ENCODE results near the gene DUOX2.
"Not testable (repeated sequence)": the region's sequence is repeated elsewhere in the genome, so short reads cannot be mapped to it uniquely, and the experiment has no call there.

Gene DUOX2

DNA sequence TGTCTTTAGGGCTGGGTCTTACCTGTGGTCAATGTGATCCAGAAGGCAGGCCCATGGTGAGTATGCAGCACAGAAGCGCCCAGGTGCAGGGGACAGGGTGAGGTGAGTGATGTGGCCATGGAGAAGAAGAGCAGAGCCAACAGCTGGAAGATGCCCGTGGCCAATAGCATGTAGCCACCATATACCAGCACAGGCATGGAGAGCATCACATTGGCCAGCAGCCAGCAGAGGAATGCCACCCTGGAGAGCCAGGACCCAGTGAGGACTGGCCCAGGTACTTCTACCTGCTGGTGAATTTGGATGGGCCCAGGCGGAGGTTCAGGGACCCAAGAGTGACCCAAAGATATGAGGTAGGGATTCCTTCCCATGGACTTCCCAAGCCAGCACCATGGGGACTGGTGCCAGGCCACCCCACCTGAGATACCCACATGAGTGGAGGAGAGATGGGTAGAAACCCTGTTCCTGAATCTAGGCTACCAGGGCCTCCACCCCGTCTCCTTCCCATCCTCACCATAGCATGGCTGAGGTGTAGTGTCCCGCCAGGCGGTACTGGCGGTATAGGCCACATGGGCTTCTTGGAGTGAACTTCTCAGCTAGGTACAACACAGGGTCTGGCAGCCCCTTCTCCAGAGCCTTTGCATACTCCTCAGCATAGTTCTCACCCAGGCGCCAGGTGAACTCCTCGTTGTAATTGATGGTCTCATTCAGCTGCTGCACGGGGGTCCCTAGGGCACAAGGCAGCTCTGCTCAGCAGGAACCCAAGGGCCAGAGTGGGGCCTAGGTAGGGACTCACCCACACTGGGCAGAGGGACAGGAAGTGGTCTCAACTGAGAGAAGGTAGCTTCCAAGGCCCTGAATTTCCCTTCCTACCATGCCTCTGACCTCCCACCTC, 6.4 kb upstream of the DUOX2 start:
- no peak for DNase-seq (ENCODE audit: low read depth in 1 of 2, low spot score in 1 of 2)

DNA sequence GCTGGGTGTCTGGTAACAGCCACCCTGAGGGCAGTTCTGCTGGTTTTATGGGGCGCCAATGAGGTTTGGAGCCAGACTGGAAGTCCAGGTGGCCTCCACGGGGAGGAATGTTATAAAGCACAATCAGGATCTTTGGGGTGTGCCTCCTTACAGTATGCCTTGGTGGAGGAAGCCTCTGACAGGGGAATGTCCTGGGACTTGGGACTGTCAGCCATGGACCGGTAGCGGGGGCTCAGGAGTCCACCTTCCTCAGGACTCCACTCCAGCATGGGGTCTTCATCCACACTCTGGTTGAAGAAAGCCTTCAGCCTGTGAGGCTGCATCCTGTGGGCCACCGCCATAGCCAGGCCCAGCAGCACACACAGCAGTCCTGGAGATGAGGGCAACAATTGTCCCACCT, 5.0 kb upstream of the DUOX2 start:
- no peak for DNase-seq (ENCODE audit: low read depth in 1 of 2, low spot score in 1 of 2)

DNA sequence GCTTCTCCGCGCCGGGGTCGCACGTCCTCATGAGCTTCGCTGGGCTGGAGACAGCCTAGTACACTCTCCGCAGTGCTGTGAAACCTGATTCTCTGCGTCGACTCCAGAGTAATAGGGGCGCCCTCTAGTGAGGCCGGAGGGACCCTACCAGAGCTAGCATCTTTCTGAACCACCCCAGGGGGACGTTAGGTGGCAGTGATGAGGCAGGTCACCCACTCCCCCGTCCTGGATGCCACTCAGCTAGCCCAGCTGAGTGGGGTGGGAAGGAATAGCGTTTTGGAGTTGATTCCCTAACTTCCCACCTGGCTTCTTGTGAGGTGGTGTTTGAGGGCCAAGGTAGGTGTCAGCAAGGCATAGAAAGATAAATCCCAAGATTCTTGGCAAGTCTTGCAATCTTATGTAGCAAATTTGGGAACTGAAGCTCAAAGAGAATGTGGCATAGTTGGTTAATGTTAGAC, 4.2 kb upstream of the DUOX2 start:
- DNase-seq (ENCODE audit: low read depth in 1 of 2, low spot score in 1 of 2): peak; percentile 58 to 71

DNA sequence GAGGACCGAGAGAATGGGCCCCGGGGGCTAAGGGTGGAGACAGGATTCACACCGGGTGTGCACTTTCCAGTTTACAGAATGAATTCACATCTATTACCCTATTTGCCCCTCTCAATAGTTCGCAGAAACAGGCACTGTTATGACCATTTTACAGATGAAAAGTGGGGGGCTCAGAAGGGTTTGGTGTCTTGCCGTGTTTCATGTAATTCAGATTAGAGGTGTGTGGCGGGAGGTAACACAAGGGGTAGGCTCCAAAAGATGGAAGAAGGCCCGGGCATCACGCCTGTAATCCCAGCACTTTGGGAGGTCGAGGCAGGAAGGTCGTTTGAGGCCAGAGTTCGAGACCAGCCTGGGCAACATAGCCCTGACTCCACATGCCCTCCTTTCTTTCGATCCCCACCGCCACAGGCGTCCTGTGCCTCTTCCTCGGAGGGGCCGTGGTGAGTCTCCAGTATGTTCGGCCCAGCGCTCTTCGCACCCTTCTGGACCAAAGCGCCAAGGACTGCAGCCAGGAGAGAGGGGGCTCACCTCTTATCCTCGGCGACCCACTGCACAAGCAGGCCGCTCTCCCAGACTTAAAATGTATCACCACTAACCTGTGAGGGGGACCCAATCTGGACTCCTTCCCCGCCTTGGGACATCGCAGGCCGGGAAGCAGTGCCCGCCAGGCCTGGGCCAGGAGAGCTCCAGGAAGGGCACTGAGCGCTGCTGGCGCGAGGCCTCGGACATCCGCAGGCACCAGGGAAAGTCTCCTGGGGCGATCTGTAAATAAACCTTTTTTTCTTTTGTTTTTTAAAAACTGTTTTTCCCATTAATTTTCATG, 3.5 kb upstream of the DUOX2 start:
- no peak for DNase-seq (ENCODE audit: low read depth in 1 of 2, low spot score in 1 of 2)

DNA sequence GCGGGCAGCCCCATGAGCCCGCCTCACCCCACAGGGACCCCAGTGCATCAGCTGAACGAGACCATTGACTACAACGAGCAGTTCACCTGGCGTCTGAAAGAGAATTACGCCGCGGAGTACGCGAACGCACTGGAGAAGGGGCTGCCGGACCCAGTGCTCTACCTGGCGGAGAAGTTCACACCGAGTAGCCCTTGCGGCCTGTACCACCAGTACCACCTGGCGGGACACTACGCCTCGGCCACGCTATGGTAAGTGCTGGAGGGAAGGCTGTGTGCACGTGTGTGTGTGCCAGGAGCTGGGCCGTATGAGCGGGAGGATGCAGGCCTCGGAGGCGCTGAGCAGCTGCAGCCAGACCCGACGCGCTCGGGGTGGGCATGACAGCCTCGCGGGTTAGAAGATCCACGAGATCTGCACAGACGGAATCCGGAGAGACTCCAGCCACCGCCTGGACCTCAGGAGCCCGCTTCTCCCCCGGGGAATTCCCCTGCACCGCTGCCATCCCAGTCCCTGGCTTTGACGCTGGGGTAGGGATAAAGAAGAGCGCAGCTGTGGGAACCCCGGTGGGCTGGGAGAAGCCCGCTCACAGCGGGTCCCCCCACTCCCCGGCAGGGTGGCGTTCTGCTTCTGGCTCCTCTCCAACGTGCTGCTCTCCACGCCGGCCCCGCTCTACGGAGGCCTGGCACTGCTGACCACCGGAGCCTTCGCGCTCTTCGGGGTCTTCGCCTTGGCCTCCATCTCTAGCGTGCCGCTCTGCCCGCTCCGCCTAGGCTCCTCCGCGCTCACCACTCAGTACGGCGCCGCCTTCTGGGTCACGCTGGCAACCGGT, 2.7 kb upstream of the DUOX2 start:
- no peak for DNase-seq (ENCODE audit: low read depth in 1 of 2, low spot score in 1 of 2)

DNA sequence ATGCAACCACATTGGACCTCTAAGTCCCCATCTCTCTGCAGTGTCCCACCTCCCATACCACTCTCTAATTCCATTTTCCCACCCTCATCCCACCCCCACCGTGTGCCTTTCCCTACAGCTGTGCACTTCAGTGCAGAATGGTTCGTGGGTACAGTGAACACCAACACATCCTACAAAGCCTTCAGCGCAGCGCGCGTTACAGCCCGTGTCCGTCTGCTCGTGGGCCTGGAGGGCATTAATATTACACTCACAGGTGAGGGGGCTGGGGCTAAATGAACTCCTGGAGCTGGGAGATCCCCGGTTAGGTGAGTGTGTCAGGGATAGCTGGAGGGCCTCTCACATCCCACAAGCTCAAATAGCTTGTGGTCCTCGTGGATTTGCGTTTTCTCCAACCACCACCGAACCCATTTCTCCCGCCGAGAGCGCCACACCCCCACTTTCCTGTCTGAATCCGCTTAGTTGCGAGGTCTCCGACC, 2.1 kb upstream of the DUOX2 start:
- DNase-seq (ENCODE audit: low read depth in 1 of 2, low spot score in 1 of 2): no peak

DNA sequence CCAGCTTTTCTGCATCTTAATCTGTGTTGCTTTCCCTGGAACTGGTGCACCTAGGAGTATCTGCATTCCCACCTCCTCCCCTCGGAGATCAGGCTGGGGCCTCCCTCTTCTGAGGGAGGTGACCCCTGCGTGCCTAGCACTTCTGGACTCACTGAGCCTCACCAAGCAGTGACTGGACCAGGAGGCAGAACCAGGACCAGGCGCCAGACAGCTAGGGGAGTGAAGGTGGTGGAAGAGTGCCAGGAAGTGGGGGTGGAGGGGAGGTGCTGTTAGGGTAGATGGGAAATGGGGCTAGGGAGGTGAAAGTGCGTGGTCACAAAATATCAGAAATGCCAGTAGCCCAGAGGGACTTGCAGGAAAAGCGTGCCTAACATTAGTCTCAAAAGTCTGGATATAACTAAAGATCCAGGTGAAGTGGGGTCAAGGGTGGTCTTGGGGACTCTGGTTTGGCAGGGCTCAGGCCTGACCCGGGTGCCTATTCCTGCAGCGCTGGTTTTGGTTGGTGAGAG, 1.4 kb upstream of the DUOX2 start:
- DNase-seq (ENCODE audit: low read depth in 1 of 2, low spot score in 1 of 2): no peak

DNA sequence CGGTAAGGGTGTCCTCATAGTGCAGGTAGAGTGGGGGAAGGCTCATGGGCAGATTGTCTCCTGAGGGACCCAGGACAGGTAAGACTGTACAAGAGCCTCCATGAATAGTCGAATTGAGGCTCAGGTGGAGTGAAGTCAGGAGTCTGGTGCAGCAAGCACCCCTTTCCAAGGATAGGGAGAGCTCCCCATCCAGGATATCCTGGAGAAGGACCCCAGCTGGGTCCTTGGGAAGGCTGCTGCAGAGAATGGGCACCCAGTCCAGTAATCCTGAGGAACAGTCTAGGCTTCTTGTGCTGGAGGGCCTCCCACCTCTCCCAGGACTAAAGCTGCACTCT, 746 bp upstream of the DUOX2 start:
- no peak for DNase-seq (ENCODE audit: low read depth in 1 of 2, low spot score in 1 of 2)

DNA sequence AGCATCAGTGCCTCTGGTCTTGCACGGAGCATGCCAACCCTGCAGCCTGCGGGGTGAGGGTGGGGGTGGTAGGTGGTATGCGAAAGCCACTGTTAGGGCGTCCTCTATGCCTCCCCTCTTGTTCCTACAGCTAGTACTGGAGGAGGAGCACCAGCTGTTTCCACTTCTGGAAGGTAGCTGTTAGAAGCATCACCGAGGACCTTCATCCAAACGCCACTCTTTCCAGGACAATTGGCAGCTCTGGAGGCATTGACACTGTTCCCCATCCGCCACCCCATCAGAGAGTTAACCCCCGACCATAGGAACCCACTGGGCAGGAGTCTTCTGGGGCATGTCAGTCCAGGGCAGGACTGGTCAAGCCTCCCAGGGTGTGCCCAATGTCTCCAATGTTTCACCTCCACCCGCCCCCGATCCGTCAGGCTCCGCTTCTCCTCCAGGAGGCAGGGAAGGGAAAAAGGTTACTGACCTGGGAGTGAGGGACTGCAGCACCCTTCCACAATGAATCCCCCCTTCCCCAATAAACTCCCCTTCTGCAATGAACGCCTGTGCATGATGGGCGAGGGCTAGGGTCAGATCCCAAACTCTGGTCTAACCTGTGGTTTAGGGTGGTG, 487 bp downstream of the DUOX2 start:
- no peak for DNase-seq (ENCODE audit: low read depth in 1 of 2, low spot score in 1 of 2)

DNA sequence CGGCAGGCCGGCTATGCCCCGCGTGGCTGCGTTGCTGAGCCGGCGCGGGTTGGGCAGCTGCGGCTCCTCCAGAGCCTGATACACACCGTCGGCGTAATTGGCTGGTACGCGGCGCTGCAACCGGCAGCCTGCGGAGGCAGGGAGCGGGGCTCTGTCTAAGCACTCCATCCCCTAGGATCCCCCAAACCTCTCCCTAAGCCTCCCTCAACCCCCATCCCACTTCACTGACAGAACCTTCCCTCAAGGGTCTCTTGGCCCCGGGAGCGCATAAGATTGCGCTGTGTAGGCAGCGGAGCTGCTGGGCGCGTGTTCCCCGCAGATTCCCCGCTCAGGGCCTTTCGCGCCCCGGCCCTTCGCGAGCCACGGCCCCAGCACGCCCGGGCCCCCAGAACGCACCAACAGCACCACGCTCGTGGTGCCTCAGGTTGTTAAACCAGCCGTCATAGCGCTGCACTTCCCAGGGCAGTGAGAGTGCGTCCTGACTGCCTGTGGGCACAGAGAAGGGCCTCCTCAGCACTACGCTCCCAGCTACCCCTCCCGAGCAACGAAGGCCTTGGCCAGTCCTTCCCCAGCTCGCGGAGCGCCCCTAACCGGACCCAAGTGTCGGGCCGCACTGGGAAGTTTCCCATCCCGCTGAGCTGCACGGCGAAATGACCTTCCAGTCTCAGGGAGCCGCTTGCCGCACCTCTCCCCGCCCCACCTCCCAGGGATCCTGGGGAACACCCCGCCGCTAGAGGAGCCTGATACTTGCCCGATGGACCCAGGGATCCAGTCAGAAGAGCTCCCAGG, 1.2 kb downstream of the DUOX2 start:
- no peak for DNase-seq (ENCODE audit: low read depth in 1 of 2, low spot score in 1 of 2)

DNA sequence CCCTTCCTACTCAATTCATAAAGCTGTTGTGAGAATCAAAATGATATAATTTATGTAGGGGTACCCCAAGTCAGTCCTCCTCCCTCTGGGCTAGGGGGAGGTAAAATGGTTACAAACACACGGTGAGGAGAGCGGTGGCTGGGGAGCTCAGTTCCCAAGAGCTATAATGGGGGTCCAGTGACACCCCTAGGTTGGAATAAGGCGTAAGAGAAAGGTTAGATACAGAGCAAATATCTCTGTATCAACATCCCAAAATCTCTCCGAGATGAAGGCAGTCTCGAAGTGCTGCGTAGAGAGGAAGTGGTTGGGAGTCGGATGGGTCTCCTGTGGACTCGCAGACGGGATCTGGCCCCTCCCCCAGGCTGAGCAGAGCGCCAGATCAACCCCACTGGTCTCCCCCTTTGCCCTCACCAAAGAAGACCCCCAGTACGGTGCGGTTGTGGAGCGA, 1.8 kb downstream of the DUOX2 start:
- DNase-seq (ENCODE audit: low read depth in 1 of 2, low spot score in 1 of 2): no peak

DNA sequence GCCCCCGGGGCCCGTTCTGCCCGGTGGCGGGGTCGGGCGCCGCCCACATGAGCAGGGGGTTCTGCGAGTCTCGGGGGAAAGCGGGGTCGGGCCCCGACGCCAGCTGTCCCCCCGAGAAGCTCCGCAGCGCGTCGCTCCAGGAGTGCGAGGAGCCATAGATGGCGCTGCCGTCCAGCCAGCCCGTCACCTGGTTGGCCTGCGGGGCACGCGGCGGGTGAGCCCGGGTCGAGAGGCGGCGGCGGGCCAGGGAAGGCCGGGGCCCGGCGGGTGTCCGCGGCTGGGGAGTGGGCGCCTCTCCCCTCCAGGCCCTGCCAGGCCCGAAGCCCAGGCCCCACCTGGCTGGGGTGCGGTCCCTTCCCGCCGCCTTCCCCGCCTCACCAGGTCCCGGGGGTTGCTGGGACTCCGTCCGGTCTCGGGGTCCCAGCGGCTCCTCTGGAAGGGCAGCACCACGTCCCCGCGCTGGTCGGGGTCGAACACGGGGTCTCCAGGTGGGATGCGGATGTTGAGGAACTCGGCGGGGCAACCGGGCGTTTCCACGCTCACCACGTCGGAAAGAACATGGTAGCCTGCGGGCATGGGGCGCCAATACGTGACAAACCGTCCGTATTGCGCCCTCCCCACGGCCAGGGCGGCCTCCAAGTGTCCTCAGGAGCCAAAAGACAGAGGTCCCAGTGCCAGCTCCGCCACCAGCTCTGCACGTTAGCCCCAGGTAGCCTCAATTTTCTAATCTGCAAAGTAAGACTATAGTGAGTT, 2.4 kb downstream of the DUOX2 start:
- DNase-seq (ENCODE audit: low read depth in 1 of 2, low spot score in 1 of 2): no peak

DNA sequence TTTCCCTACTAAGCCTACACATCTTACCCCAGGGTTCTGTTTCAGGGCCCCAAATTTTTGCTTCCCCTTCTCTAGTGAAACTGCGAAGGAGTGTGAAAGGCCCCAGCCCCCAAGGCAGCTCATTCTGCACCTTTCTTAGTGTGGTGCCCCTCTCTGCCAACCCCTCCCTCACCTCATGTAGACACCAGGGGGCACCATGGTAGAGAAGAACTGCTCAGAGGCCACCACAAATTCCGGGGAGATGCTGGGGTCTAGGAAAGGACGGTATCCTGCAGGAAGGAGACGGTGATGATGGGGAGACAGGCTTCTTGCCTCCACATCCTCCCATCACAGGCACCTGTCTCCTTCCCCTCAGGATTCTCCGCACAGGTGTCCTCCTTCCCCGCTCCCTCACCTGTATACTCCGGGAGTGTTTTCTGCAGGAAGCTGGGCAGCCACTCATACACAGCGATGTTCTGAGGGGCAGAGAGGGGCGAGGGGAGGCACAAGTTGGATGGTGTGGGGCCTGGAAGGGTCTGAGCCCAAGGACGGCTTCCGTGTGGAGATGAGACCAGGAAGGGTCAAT, 3.6 kb downstream of the DUOX2 start:
- DNase-seq (ENCODE audit: low read depth in 1 of 2, low spot score in 1 of 2): no peak

DNA sequence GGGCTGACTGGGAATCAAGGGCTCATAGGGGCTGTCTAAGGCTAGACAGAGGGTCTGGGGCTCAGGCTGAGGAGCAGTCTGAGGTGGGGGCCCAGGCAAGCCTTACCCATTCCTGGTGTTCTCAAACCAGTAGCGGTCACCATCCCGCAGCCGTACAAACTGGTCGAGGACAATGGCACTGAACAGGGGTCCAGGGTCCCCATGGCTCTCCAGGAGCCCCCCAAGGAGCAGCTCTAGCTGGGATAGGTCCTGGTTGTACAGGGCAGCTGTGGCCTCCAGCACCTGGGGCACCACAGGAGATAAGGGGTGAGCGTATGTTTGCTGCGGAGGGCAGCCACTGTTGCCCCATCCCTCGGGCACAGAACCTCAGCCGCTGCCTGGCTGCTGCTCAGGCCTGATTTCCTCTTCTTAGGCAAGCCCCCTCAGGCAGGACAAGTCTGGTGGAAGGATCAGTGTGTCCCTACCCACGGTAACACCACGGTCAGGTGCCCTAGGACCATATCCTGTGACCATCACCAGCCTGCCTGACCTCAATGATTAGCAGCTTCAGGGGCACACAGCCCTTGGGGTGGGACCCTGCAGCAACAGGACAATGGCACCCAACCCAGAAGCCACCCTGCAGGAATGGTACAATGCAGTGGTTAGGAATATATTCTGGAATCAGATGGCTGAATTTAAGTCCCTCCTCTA, 5.9 kb downstream of the DUOX2 start:
- no peak for DNase-seq (ENCODE audit: low read depth in 1 of 2, low spot score in 1 of 2)

DNA sequence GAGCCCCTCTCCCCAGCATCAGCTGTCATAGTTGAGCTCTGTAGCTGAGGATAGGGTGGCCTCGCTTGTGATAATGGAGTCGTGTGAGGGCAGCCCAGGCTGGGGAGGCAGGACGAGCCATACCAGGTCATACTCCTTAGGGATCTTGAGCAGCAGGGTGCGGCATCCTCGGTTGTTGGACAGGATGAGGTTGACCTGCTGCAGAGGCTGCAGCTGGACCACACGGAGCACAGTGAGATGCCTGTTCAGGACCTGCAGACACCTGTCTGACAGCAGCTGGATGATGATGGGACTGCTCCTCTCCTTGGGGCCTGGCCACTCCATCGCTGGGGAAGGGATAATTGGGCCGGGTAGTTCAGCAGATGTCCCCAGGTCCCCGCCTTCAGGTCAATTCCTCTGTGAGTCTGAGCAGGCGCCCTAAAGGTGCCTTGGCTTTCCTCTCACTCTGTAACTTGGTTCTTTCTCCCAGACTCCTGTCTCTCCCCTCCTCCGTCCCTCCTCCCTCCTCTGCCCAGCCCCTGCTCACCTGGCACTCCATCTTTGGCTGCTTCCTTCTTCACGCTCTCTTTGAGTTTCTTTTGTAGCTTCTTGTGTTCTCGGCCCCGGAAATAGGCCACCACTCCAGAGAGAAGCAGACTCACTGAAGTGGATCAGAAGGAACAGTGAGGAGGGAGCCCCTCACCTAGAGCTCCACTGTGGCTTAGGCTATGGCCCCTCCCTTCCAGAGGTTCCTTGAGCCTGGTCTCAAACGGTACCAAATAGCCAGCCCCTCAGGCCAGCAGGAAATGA, 7.8 kb downstream of the DUOX2 start:
- no peak for DNase-seq (ENCODE audit: low read depth in 1 of 2, low spot score in 1 of 2)

DNA sequence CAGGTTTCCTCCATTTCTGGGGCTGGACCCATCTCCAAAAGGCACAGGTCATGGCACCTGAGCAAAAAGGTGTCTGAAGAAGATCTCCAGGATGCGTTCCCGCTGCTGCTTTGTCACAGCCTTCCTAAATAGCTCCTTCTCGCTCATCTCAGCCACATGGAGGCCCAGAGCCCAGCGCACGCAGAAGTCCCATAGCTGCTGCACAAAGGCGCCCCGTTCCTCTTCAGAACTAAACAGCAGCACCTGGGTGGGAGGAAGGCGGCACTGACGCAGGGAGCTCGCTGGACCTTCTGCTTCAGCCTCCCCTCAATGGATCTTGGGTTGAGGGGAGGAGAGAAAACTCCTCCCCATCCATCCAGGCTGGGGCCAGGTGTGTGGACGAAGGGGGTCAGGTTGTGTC, 8.4 kb downstream of the DUOX2 start:
- DNase-seq (ENCODE audit: low read depth in 1 of 2, low spot score in 1 of 2): no peak

DNA sequence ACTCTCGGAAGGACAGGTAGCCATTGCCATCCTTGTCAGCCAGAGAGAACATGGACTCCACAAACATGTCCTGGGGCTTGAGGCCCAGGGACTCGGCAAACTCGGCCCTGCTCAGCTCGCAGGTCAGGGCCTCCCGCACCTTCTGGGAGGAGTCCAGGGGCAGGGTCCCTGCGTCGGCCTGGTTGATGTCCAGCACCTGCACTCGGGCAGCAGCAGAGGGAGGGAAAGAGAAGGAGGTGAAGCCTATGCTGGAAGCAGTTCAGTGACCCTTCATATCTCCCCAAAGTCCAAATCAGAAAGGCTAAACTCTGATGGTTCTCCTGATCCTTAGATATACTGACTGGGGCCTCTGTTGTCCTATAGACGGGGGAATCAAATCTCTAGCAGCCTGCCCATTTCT, 9.8 kb downstream of the DUOX2 start:
- DNase-seq (ENCODE audit: low read depth in 1 of 2, low spot score in 1 of 2): not testable (repeated sequence)
